NCI-H2107 treated with DMSO at 0.1 percent for 48 hours (cell line): ENCODE results near the gene SLC17A8.
"Not testable (repeated sequence)": the region's sequence is repeated elsewhere in the genome, so short reads cannot be mapped to it uniquely, and the experiment has no call there.

Experiments used
- DNase-seq: peaks from one replicate; lab custom pipeline; 2025; ENCODE audit not compliant: unreplicated experiment; lab: John Stamatoyannopoulos, UW

SLC17A8 gene

GRCh38 chr12:100356644-100357223, at the start of gene SLC17A8:
SLC17A8 (plus strand) TSS chr12:100357074; CDS start chr12:100357392, 318 bp downstream.
- peak; percentile 14 for DNase-seq

GRCh38 chr12:100308138-100308537, 48.7 kb upstream of the SLC17A8 start:
- DNase-seq: not testable (repeated sequence)

- DNase-seq: no peak
Measured at GRCh38 chr12:100311317-100311716, 45.6 kb upstream of the SLC17A8 start.

- no peak for DNase-seq
Measured at GRCh38 chr12:100317371-100317770, 39.5 kb upstream of the SLC17A8 start.

- DNase-seq: no peak
Measured at GRCh38 chr12:100324498-100324897, 32.4 kb upstream of the SLC17A8 start.

GRCh38 chr12:100326208-100326607, 30.7 kb upstream of the SLC17A8 start:
- no peak for DNase-seq

- no peak for DNase-seq
Measured at GRCh38 chr12:100329800-100330199, 27.1 kb upstream of the SLC17A8 start.

- peak; percentile 47 for DNase-seq
Measured at GRCh38 chr12:100331871-100332270, 25.0 kb upstream of the SLC17A8 start.

- DNase-seq: no peak
Measured at GRCh38 chr12:100332852-100333251, 24.0 kb upstream of the SLC17A8 start.

GRCh38 chr12:100337299-100337698, 19.6 kb upstream of the SLC17A8 start:
- DNase-seq: no peak

GRCh38 chr12:100337727-100338126, 19.1 kb upstream of the SLC17A8 start:
- DNase-seq: no peak

- no peak for DNase-seq
Measured at GRCh38 chr12:100339071-100339470, 17.8 kb upstream of the SLC17A8 start.

- DNase-seq: not testable (repeated sequence)
Measured at GRCh38 chr12:100342897-100343296, 14.0 kb upstream of the SLC17A8 start.

- DNase-seq: not testable (repeated sequence)
Measured at GRCh38 chr12:100344351-100344750, 12.5 kb upstream of the SLC17A8 start.

- DNase-seq: no peak
Measured at GRCh38 chr12:100345020-100345767, 11.7 kb upstream of the SLC17A8 start.

- DNase-seq: peak; percentile 11
Measured at GRCh38 chr12:100346660-100347059, 10.2 kb upstream of the SLC17A8 start.

- DNase-seq: peak; percentile 46
Measured at GRCh38 chr12:100348657-100349454, 8.0 kb upstream of the SLC17A8 start.

- no peak for DNase-seq
Measured at GRCh38 chr12:100359248-100359647, 2.4 kb downstream of the SLC17A8 start.

- DNase-seq: no peak
Measured at GRCh38 chr12:100359822-100360221, 2.9 kb downstream of the SLC17A8 start.

- DNase-seq: no peak
Measured at GRCh38 chr12:100360450-100360849, 3.6 kb downstream of the SLC17A8 start.

GRCh38 chr12:100364324-100364723, 7.5 kb downstream of the SLC17A8 start:
- DNase-seq: no peak

GRCh38 chr12:100365411-100365810, 8.5 kb downstream of the SLC17A8 start:
- no peak for DNase-seq
